ENCODE measurements around the gene FHL2. TPM values are rescaled to one million over a fixed set of nuclear protein-coding genes. Genes with fewer than 3 reads are reported as not detected.

FHL2 gene
- total and polyA plus RNA-seq, 9 of the 15 experiments (the other 6 are each of a cell fraction or from before 2014, with no cell fraction given): 7.5 to 33.1 (median 23.9) TPM

- TF ChIP-seq RCOR1 (IDR thresholded peaks at IDR 0.05; ENCODE audit: borderline replicate concordance in 1 of 2, low read depth in 2 of 2, low read length in 2 of 2) (peak; percentile 35 to 63; a peak in 2 of 4 replicates), ZNF518B (CRISPR knock-in tag; IDR thresholded peaks at IDR 0.05) (no peak), SREBF1 (IDR thresholded peaks at IDR 0.05; ENCODE audit: borderline replicate concordance, low read depth, low read length) (no peak), DMBX1 (CRISPR knock-in tag; IDR thresholded peaks at IDR 0.05; ENCODE audit: borderline replicate concordance) (peak; percentile 59; the same call in 1 of the 2 replicates), ZBTB1 (CRISPR knock-in tag; IDR thresholded peaks at IDR 0.05; ENCODE audit: borderline replicate concordance, low read depth) (no peak), FOXA3 (CRISPR knock-in tag; conservative IDR thresholded peaks at IDR 0.05 in 1 of 2, IDR thresholded peaks at IDR 0.05 in 1 of 2) (no peak), CTCFL (IDR thresholded peaks at IDR 0.05; ENCODE audit: borderline replicate concordance, insufficient read depth, low read depth, low read length, poor library complexity, severe bottlenecking) (no peak), ATF1 (CRISPR knock-in tag; IDR thresholded peaks at IDR 0.05) (no peak), ATF1 (tag; IDR thresholded peaks at IDR 0.05) (no peak), ZNF41 (CRISPR knock-in tag; conservative IDR thresholded peaks at IDR 0.05) (no peak), SMARCC2 (IDR thresholded peaks at IDR 0.05; ENCODE audit: low read depth) (peak; percentile 68; the same call in 1 of the 2 replicates), HBP1 (CRISPR knock-in tag; IDR thresholded peaks at IDR 0.05) (no peak), CCNT2 (IDR thresholded peaks at IDR 0.05; ENCODE audit: borderline replicate concordance, extremely low read depth, insufficient read length, low read depth, low read length) (peak; percentile 30), TAL1 (IDR thresholded peaks at IDR 0.05) (peak; percentile 88), FOSL1 (tag; conservative IDR thresholded peaks at IDR 0.05) (peak; percentile 45; the same call in 1 of the 2 replicates), CBX8 (IDR thresholded peaks at IDR 0.05; ENCODE audit: borderline replicate concordance, extremely low read depth, low read depth, low read length, poor library complexity, severe bottlenecking) (no peak), ZSCAN29 (IDR thresholded peaks at IDR 0.05) (0 out of 2 replicates have a peak, but pooled peaks have one; percentile 70)
Measured at GRCh38 chr2:105417857-105418436, 19.1 kb upstream of the FHL2 start (continued).
